Stimulated activated CD8-positive, alpha-beta memory T cell treated with anti-CD3 and anti-CD28 coated beads, Interleukin-12 subunit alpha, Interleukin-12 subunit beta, amount 100 ng/mL, for 24 hours (primary cell): ENCODE data around the gene SLC12A9.
A peak's percentile ranks its signal among the peaks of the same experiment; 100 is the strongest.

ENCODE experiments used
- DNase-seq: peaks from one replicate; pipeline ENCODE4 v3.0.0-alpha.2; 2020; ENCODE audit errors: extremely low read depth

Gene SLC12A9

GRCh38 chr7:100861616-100861985 is 9.1 kb downstream of the SLC12A9 start:
- no peak for DNase-seq

GRCh38 chr7:100863406-100863950 is 11.0 kb downstream of the SLC12A9 start:
- DNase-seq: no peak

GRCh38 chr7:100864263-100864845 is 11.8 kb downstream of the SLC12A9 start:
- DNase-seq: no peak

- no peak for DNase-seq
These were observed 12.9 kb downstream of the SLC12A9 start for GRCh38 chr7:100865372-100865911.

- no peak for DNase-seq
These were observed 13.6 kb downstream of the SLC12A9 start for GRCh38 chr7:100865938-100866728.

- no peak for DNase-seq
These were observed 14.2 kb downstream of the SLC12A9 start for GRCh38 chr7:100866729-100867039.

GRCh38 chr7:100867040-100867775 is 14.7 kb downstream of the SLC12A9 start, which contains the start of gene TRIP6:
Gene TRIP6, plus strand, starts transcription at chr7:100867387. Its CDS starts 111 bp downstream, at chr7:100867498.
- DNase-seq: no peak

GRCh38 chr7:100867776-100868485 is 15.4 kb downstream of the SLC12A9 start:
- no peak for DNase-seq

GRCh38 chr7:100873599-100874299 is 21.2 kb downstream of the SLC12A9 start:
- no peak for DNase-seq

GRCh38 chr7:100874300-100874576 is 21.7 kb downstream of the SLC12A9 start:
- no peak for DNase-seq

- DNase-seq: peak; percentile 96
These were observed 22.3 kb downstream of the SLC12A9 start, which contains the start of gene SRRT for GRCh38 chr7:100874577-100875355. Gene SRRT, plus strand, starts transcription at chr7:100875103. Its CDS starts 488 bp downstream, at chr7:100875591.

- no peak for DNase-seq
These were observed 22.8 kb downstream of the SLC12A9 start for GRCh38 chr7:100875356-100875751.

- no peak for DNase-seq
These were observed 25.5 kb downstream of the SLC12A9 start for GRCh38 chr7:100878013-100878412.

- DNase-seq: no peak
These were observed 26.2 kb downstream of the SLC12A9 start for GRCh38 chr7:100878685-100879084.

GRCh38 chr7:100879685-100880261 is 27.3 kb downstream of the SLC12A9 start:
- no peak for DNase-seq

GRCh38 chr7:100880645-100881044 is 28.1 kb downstream of the SLC12A9 start:
- DNase-seq: no peak

- DNase-seq: no peak
These were observed 28.6 kb downstream of the SLC12A9 start for GRCh38 chr7:100881136-100881535.

- DNase-seq: no peak
These were observed 29.7 kb downstream of the SLC12A9 start for GRCh38 chr7:100882201-100882600.

- DNase-seq: no peak
These were observed 30.4 kb downstream of the SLC12A9 start for GRCh38 chr7:100882785-100883526.
